AG09309 (cell line): ENCODE data around the gene CLEC2B.

Source experiments
- DNase-seq: peaks from one replicate; pipeline ENCODE4 v3.0.0-alpha.2; 2010; ENCODE audit warnings: low read depth
- H3K4me3 ChIP-seq: 2 replicates; pipeline ENCODE4 v1.5.1; 2011; ENCODE audit warnings: mild to moderate bottlenecking, low read depth, low read length, moderate library complexity; ENCODE audit not compliant: control insufficient read depth
- TF ChIP-seq, protein P1 (sequence below): IDR thresholded peaks from 2 replicates; pipeline ENCODE4 v1.5.1; 2011; ENCODE audit warnings: mild to moderate bottlenecking, low read depth, low read length, inconsistent platforms; ENCODE audit not compliant: insufficient read depth, control insufficient read depth; ENCODE audit errors: missing control alignments

Gene CLEC2B

DNA sequence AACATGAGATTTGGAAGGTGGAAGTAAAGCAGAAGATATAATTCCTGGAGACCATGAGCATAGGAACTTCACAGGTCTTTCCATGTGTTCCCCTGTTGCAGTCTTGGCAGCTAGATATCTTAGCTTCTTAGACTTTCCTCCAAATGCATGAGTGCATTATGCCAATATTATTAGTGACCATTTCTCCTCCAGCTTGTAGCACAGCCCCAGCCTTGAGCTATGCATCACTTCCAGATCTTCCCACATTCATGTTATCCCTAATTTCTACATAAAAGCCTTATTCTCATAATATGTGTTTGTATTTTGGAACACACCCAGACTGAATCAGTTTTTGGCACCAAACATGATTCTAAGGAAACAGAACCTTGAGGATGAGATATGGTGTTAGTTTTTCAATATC, 11.0 kb downstream of the CLEC2B start:
- H3K4me3 ChIP-seq, result no peak overlapping the region
- no peak for DNase-seq
- TF ChIP-seq, protein P1, sequence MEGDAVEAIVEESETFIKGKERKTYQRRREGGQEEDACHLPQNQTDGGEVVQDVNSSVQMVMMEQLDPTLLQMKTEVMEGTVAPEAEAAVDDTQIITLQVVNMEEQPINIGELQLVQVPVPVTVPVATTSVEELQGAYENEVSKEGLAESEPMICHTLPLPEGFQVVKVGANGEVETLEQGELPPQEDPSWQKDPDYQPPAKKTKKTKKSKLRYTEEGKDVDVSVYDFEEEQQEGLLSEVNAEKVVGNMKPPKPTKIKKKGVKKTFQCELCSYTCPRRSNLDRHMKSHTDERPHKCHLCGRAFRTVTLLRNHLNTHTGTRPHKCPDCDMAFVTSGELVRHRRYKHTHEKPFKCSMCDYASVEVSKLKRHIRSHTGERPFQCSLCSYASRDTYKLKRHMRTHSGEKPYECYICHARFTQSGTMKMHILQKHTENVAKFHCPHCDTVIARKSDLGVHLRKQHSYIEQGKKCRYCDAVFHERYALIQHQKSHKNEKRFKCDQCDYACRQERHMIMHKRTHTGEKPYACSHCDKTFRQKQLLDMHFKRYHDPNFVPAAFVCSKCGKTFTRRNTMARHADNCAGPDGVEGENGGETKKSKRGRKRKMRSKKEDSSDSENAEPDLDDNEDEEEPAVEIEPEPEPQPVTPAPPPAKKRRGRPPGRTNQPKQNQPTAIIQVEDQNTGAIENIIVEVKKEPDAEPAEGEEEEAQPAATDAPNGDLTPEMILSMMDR, result no peak

DNA sequence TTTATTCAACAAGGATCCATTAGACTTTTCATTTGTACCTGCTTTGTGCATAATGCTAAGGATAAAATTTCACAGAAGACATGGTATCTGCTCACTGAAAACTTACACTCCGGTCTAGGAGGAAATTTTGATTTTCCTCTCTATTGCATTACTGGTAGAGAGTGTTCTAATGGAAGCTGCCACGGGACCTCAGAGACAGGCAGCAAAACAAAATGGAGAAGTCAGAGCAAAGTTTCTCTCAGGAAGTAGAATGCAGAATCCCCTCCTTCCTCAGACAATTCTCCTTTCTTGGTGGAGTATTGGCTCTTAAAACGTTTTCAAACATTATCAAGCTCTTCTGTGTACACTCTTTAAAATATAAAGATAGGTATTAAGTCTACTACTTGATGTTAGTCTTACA, 12.3 kb downstream of the CLEC2B start:
- no peak overlapping the region for H3K4me3 ChIP-seq
- TF ChIP-seq, protein P1, result no peak
- DNase-seq, result no peak

DNA sequence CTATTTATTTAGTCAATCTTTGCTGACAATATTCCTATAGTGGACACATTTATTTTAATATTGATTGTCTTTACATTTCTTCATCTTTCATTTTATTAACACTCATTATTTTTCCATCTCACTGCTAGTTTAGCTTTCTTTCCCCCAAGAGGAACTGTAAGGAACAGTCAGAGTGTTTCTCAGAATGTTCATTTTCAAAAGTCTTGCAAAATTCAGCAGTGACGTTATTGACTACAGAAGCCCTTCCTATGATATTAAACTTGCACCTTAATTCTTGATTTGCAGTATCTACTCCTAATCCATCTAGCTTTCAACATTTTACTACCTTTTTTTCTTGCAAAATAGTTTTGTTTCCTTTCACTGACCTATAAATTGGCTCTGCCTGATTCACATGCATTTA, 13.0 kb downstream of the CLEC2B start:
- TF ChIP-seq, protein P1, result no peak
- no peak overlapping the region for H3K4me3 ChIP-seq
- DNase-seq, result no peak

DNA sequence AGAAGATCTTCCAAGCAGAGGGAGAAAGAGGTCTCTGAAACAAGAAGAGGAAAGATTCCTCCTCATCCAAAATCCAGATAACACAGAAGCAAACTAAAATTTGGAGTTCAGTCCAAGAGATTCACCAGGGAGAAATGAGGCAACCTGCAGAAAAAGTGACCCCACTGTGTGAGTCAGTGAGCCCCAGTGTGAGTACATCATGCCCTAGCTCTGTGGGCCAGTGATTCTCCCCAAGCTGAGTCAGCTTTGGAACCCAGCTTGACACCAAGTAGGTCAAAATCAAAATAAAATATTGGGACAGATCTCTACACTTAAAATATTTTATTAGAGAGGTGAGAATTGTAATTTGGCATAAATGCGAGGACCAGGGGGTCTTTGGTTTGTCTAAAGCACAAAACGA, 17.2 kb downstream of the CLEC2B start:
- TF ChIP-seq, protein P1, result no peak
- H3K4me3 ChIP-seq, result no peak overlapping the region
- DNase-seq, result no peak

DNA sequence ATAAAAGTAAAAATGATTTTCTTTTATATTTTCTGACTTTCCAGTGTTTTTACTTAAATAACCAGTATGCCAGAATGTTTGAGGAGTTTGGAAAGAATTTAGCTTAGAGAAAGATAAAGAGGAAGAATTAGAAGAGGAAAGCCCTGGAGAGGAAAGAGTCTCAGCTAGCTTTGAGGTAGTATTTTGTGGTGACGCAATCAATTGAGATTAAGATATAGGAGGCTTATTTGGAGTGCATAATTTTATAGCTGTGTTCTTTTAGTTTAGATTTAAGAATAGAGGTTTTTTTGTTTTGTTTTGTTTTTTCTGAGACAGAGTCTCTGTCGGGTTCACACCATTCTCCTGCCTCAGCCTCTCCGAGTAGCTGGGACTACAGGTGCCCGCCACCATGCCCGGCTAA, 18.1 kb downstream of the CLEC2B start:
- no peak for DNase-seq
- TF ChIP-seq, protein P1, result no peak
- no peak overlapping the region for H3K4me3 ChIP-seq

DNA sequence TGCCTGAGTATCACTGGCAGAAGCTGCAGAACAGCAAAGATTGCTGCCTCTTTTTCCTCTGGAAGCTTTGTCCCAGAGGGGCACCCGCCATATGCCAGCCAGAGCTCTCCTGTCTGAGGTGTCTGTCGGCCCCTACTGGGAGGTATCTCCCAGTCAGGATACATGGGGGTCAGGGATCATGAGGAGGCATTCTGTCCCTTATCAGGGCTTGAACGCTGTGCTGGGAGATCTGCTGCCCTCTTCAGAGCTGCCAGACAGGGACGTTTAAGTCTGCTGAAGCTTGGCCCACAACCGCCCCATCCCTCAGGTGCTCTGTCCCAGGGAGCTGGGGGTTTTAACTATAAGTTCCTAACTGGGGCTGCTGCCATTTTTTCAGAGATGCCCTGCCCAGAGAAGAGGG, 20.3 kb downstream of the CLEC2B start:
- no peak for DNase-seq
- no peak overlapping the region for H3K4me3 ChIP-seq
- TF ChIP-seq, protein P1, result no peak

DNA sequence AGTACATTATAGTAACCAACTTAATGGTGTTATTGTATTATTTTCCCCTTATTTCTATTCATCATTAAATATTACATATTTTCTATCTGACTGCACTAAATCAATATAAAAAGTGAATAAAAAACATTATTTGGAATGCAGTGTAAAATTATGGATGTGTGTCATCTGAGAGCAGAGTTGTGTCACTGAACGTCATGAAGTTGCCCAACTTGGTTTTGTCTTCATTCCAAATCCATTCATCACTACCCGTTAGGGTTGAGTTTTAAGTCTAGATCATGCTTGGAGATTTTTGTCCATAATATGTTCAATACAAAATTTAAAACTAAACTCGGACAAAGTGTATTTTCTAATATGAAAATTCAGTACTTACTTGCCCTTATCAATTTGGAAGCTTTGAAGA, 25.7 kb downstream of the CLEC2B start:
- no peak for DNase-seq
- H3K4me3 ChIP-seq, result no peak overlapping the region
- TF ChIP-seq, protein P1, result no peak
